Esophagus squamous epithelium (tissue), 5 donors: ENCODE data around the gene TMEM178B. TPM values are rescaled to one million over a fixed set of nuclear protein-coding genes. Genes with fewer than 3 reads are reported as not detected.
"Not testable (repeated sequence)": the region's sequence is repeated elsewhere in the genome, so short reads cannot be mapped to it uniquely, and the experiment has no call there.

ENCODE experiments used
- DNase-seq: peaks from one replicate; lab custom pipeline; 2025; lab: John Stamatoyannopoulos, UW
- H3K27ac ChIP-seq, 4 donors: fragments of 200-600 bp; sonication (generic); one replicate each; pipeline ENCODE4 v1.5.1; 2016 to 2019; ENCODE audit warnings: mild to moderate bottlenecking in 1 of 4
- H3K27me3 ChIP-seq, 4 donors: fragments of 200-600 bp; sonication (generic); 1 replicate in 3 of 4; 2 replicates in 1 of 4; pipeline versions ENCODE4 v1.5.1 to v1.6.0; 2017 to 2021; ENCODE audit warnings: antibody characterized with exemption in 1 of 4
- H3K36me3 ChIP-seq, 3 donors: fragments of 200-600 bp; sonication (generic); one replicate each; pipeline ENCODE4 v1.5.1; 2016 to 2019
- H3K4me1 ChIP-seq, 3 donors: fragments of 200-600 bp; sonication (generic); one replicate each; pipeline ENCODE4 v1.5.1; 2017 to 2019
- H3K4me3 ChIP-seq, 4 donors: fragments of 200-600 bp; sonication (generic); 1 replicate in 3 of 4; 2 replicates in 1 of 4; pipeline ENCODE4 v1.5.1; 2016 to 2019; ENCODE audit warnings: mild to moderate bottlenecking in 2 of 4, moderate library complexity in 1 of 4
- H3K9me3 ChIP-seq, 3 donors: fragments of 200-600 bp; sonication (generic); one replicate each; pipeline ENCODE4 v1.5.1; 2016 to 2019
- POLR2A ChIP-seq, 4 donors: fragments of 450-650 bp; IDR thresholded peaks; one replicate each; pipeline ENCODE4 v1.6.1; 2017; ENCODE audit warnings: antibody characterized with exemption in 4 of 4, mild to moderate bottlenecking in 4 of 4, moderate library complexity in 3 of 4
- WGBS, 2 donors: methylation state at CpG; one replicate each; pipeline ENCODE4 v1.1.5; 2018; 5-methylcytosine and 5-hydroxymethylcytosine counted together
- intact Hi-C: fragments of 100-400 bp; cut with DNase I; formaldehyde crosslinking; loops from one replicate; pipeline ENCODE4 v1.15.0; 2022
- total RNA-seq, 4 donors: library from RNA; depleted of rRNA; stranded (reverse); fragments of >200 nt; gene quantifications; one replicate each; pipeline ENCODE4 v1.1.0, GENCODE V29; 2016
- TF ChIP-seq, protein P1 (sequence below), 6 experiments: fragments of 450-650 bp in 4 of 6; fragments of 200-600 bp in 2 of 6; sonication (generic) in 2 of 6; IDR thresholded peaks; one replicate each; pipeline ENCODE4 v1.5.1; 2016 to 2019; ENCODE audit warnings: antibody characterized with exemption in 6 of 6, mild to moderate bottlenecking in 4 of 6, moderate library complexity in 4 of 6
- donor health status: DM: yes; HTN: yes; CAD: no.

Gene TMEM178B
- total RNA-seq, 4 donors from 2014 or later = 0.95 to 1.7 (median 1.2) TPM

GRCh38 chr7:141074997-141075396, 1.1 kb downstream of the TMEM178B start:
- 43 to 47% methylated on average over 3 to 4 of the region's 4 CpGs for WGBS, 2 donors

DNA sequence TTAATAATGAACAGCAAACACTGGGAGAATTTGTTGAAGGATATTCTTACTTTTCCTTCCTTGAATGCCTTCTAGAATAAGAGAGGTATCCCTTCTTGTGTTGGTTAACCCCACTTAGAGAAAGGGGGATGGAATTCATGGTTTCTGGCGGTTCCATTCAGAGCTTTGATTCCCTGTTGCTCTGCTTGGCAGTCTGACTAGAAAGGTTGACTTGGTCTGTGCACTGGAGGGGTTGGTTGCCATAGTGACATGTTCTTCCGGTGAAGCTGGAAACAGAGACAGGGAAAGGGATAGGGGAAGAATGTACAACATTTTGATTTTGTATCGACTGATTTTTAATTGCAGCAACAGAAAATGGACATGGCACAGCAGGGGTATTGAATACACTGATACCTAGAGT, 2.5 kb downstream of the TMEM178B start:
- Histone ChIP-seq H3K4me1 (peaks cover 17 to 38% (median 24%) of the 10 kb centered on the region in 3 donors), H3K36me3 (no peaks in the 10 kb centered on the region), H3K4me3 (no peak overlapping the region), H3K27ac (no peak overlapping the region), H3K27me3 (peaks cover 0 to 67% (median 0%) of the 10 kb centered on the region in 4 donors), H3K9me3 (no peaks in the 10 kb centered on the region)
- TF ChIP-seq, protein P1, sequence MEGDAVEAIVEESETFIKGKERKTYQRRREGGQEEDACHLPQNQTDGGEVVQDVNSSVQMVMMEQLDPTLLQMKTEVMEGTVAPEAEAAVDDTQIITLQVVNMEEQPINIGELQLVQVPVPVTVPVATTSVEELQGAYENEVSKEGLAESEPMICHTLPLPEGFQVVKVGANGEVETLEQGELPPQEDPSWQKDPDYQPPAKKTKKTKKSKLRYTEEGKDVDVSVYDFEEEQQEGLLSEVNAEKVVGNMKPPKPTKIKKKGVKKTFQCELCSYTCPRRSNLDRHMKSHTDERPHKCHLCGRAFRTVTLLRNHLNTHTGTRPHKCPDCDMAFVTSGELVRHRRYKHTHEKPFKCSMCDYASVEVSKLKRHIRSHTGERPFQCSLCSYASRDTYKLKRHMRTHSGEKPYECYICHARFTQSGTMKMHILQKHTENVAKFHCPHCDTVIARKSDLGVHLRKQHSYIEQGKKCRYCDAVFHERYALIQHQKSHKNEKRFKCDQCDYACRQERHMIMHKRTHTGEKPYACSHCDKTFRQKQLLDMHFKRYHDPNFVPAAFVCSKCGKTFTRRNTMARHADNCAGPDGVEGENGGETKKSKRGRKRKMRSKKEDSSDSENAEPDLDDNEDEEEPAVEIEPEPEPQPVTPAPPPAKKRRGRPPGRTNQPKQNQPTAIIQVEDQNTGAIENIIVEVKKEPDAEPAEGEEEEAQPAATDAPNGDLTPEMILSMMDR (IDR thresholded peaks at IDR 0.05) = no peak
- TF ChIP-seq POLR2A (IDR thresholded peaks at IDR 0.05) = no peak
- intact Hi-C loops = loop anchor here (10.0 kb wide), 1 partner anchor 458 kb away; no protein-coding TSS in a partner anchor
- WGBS, 2 donors = 54 to 62% methylated on average over 3 of the region's 3 CpGs
- DNase-seq = no peak

More at GRCh38 chr7:141074997-141075396, 1.1 kb downstream of the TMEM178B start:
- intact Hi-C loops = loop anchor here (10.0 kb wide), 1 partner anchor 460 kb away; no protein-coding TSS in a partner anchor
- no peaks in the 10 kb centered on the region for H3K9me3 ChIP-seq
- no peak for DNase-seq
- TF ChIP-seq, protein P1 (IDR thresholded peaks at IDR 0.05) = no peak
- TF ChIP-seq POLR2A (IDR thresholded peaks at IDR 0.05) = no peak
- H3K27ac ChIP-seq = no peak overlapping the region
- H3K4me1 ChIP-seq = peaks cover 19 to 45% (median 24%) of the 10 kb centered on the region in 3 donors
- peak overlapping the region in 2 of 4 donors; percentile 63 to 73 for H3K4me3 ChIP-seq
- peaks cover 0 to 74% (median 0%) of the 10 kb centered on the region in 4 donors for H3K27me3 ChIP-seq
- no peaks in the 10 kb centered on the region for H3K36me3 ChIP-seq

DNA sequence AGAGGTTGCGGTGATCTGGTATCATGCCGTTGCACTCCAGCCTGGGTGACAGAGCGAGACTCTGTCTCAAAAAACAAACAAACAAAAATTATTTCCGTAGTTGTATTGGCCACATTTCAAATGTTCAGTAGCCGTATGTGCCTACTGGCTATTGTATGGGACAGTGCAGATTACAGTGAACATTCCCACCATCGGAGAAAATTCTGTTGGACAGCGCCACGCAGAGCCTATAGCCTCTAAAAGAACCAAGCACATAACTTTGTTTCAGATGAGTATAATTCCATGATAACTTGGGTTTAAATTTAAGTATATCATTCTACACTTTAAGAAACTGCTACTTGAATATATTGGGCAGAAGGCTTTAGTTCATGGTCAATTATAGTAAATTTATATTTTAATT, 5.4 kb downstream of the TMEM178B start:
- peaks cover 0 to 38% (median 0%) of the 10 kb centered on the region in 4 donors for H3K27me3 ChIP-seq
- H3K27ac ChIP-seq = no peak overlapping the region
- TF ChIP-seq, protein P1 (IDR thresholded peaks at IDR 0.05) = no peak
- TF ChIP-seq POLR2A (IDR thresholded peaks at IDR 0.05) = no peak
- WGBS, 2 donors = 80 to 93% methylated on average over 8 of the region's 8 CpGs
- H3K4me3 ChIP-seq = no peak overlapping the region
- H3K4me1 ChIP-seq = peaks cover 4 to 10% (median 5%) of the 10 kb centered on the region in 3 donors
- no peak for DNase-seq
- H3K9me3 ChIP-seq = no peaks in the 10 kb centered on the region
- intact Hi-C loops = loop anchor here (10.0 kb wide), 1 partner anchor 456 kb away; no protein-coding TSS in a partner anchor
- H3K36me3 ChIP-seq = no peaks in the 10 kb centered on the region

GRCh38 chr7:141089490-141089889, 15.6 kb downstream of the TMEM178B start:
- 87 to 91% methylated on average over 1 to 2 of the region's 2 CpGs for WGBS, 2 donors
- H3K9me3 ChIP-seq, DNase-seq: not testable (repeated sequence)

DNA sequence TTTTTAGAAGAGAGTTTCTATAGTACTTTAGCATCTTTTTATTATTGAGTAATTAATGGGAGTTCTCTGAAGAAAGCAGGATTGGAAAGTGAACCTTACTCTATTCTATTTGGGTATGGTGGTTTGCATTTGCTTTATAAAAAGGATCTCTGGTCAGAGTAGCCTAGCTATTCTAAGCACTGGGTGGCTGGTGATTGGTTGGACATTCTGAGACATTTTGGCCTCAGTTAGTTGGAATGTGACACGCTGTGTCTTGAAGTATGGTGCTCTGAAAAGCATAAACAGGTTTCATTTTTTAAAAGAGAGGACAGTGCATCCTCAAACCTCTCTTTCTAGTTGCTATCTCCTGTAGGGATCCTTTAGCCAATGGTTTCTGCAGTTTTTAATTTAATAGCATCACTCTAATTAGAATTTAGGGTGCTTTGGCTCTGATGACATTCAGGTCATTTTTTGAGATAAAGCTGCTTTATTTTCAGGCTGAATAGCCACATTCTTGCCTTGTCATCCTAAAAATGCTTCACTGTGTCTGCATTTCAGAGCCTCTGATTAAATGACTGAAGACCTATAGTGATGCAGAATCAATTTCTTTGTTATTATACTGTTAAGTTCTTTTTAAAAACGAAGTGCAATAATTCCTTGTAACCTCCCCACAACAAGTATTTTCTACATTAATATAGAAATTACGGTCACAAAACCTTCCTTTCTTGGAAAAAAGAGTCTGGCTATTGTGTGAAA, 20.6 kb downstream of the TMEM178B start:
- no peaks in the 10 kb centered on the region for H3K36me3 ChIP-seq
- no peak for DNase-seq
- intact Hi-C loops = no loop called here
- no peaks in the 10 kb centered on the region for H3K9me3 ChIP-seq
- no peak overlapping the region for H3K27ac ChIP-seq
- WGBS, 2 donors = 38 to 53% methylated on average over 3 of the region's 3 CpGs
- no peak overlapping the region for H3K4me3 ChIP-seq
- no peak for TF ChIP-seq POLR2A (IDR thresholded peaks at IDR 0.05)
- TF ChIP-seq, protein P1 (IDR thresholded peaks at IDR 0.05) = no peak
- H3K27me3 ChIP-seq = no peaks in the 10 kb centered on the region
- no peaks in the 10 kb centered on the region for H3K4me1 ChIP-seq

More at GRCh38 chr7:141089490-141089889, 15.6 kb downstream of the TMEM178B start:
- H3K4me1 ChIP-seq, H3K4me3 ChIP-seq, H3K27ac ChIP-seq, H3K36me3 ChIP-seq, H3K27me3 ChIP-seq, intact Hi-C loops: not testable (repeated sequence)
